ENCODE results near the gene RIPOR3. TPM values are rescaled to one million over a fixed set of nuclear protein-coding genes. Genes with fewer than 3 reads are reported as not detected.

The RIPOR3 gene
- total and polyA plus RNA-seq, 9 of the 15 experiments (the other 6 are each of a cell fraction or from before 2014, with no cell fraction given): 3.3 to 62.7 (median 21.4) TPM

- TF ChIP-seq NR4A1 (CRISPR knock-in tag; IDR thresholded peaks at IDR 0.05): no peak
- no peak for TF ChIP-seq NR4A1 (tag; IDR thresholded peaks at IDR 0.05)
- TF ChIP-seq ZBTB11 (CRISPR knock-in tag; IDR thresholded peaks at IDR 0.05): peak in 1 of 3 experiments; percentile 41; a peak in 1 of 6 replicates
- TF ChIP-seq POLR2A (conservative IDR thresholded peaks at IDR 0.05): no peak
- TF ChIP-seq ZNF146 (CRISPR knock-in tag; IDR thresholded peaks at IDR 0.05; ENCODE audit: unreplicated experiment): no peak
- TF ChIP-seq RUNX1 (IDR thresholded peaks at IDR 0.05; ENCODE audit: low read depth): no peak
- TF ChIP-seq TSHZ1 (CRISPR knock-in tag; IDR thresholded peaks at IDR 0.05): no peak
- no peak for TF ChIP-seq ZNF696 (CRISPR knock-in tag; conservative IDR thresholded peaks at IDR 0.05)
- no peak for TF ChIP-seq ZBTB12 (CRISPR knock-in tag; IDR thresholded peaks at IDR 0.05)
- TF ChIP-seq CREBBP (IDR thresholded peaks at IDR 0.05; ENCODE audit: low read depth, low read length): no peak
- no peak for TF ChIP-seq ARID2 (IDR thresholded peaks at IDR 0.05)
- peak; percentile 71 to 90; a peak in 3 of 4 replicates for TF ChIP-seq MNT (conservative IDR thresholded peaks at IDR 0.05)
- peak; percentile 86 for TF ChIP-seq BHLHE40 (IDR thresholded peaks at IDR 0.05; ENCODE audit: low read length)
- no peak for TF ChIP-seq SRSF1 (IDR thresholded peaks at IDR 0.05; ENCODE audit: low read depth, low read length)
- TF ChIP-seq NR2F6 (CRISPR knock-in tag; IDR thresholded peaks at IDR 0.05): no peak
- no peak for TF ChIP-seq ZNF639 (CRISPR knock-in tag; conservative IDR thresholded peaks at IDR 0.05 in 1 of 2, IDR thresholded peaks at IDR 0.05 in 1 of 2)
Observed at GRCh38 chr20:50558483-50558925, 132.8 kb downstream of the RIPOR3 start (continued).

Measured in K562 (cell line).